Ascending aorta (tissue), 2 donors: ENCODE measurements around the gene MDM2. TPM values are rescaled to one million over a fixed set of nuclear protein-coding genes. Genes with fewer than 3 reads are reported as not detected.

Experiments
- DNase-seq, 2 donors: peaks; one replicate each; pipeline ENCODE4 v3.0.0-alpha.2; 2019; ENCODE audit warnings: low spot score in 2 of 2
- H3K27ac ChIP-seq, 2 donors: fragments of 200-600 bp; sonication (generic); one replicate each; pipeline ENCODE4 v1.5.1; 2016 to 2017; ENCODE audit warnings: mild to moderate bottlenecking in 1 of 2
- H3K27me3 ChIP-seq: fragments of 200-600 bp; sonication (generic); one replicate; pipeline ENCODE4 v1.5.1; 2017
- H3K36me3 ChIP-seq, 2 donors: fragments of 200-600 bp; sonication (generic); one replicate each; pipeline ENCODE4 v1.5.1; 2016
- H3K4me1 ChIP-seq, 2 donors: fragments of 200-600 bp; sonication (generic); one replicate each; pipeline ENCODE4 v1.5.1; 2016 to 2017; ENCODE audit warnings: mild to moderate bottlenecking in 1 of 2
- H3K4me3 ChIP-seq, 2 donors: fragments of 200-600 bp; sonication (generic); one replicate each; pipeline ENCODE4 v1.5.1; 2016 to 2017; ENCODE audit warnings: mild to moderate bottlenecking in 1 of 2
- H3K9me3 ChIP-seq, 2 donors: fragments of 200-600 bp; sonication (generic); one replicate each; pipeline ENCODE4 v1.5.1; 2016
- CTCF ChIP-seq, 3 experiments: fragments of 200-600 bp in 2 of 3; fragments of 450-650 bp in 1 of 3; sonication (generic) in 2 of 3; IDR thresholded peaks; one replicate each; pipeline ENCODE4 v1.5.1; 2016 to 2019; ENCODE audit warnings: antibody characterized with exemption in 3 of 3, mild to moderate bottlenecking in 1 of 3, moderate library complexity in 1 of 3
- intact Hi-C: fragments of 100-400 bp; cut with DNase I; formaldehyde crosslinking; loops from one replicate; pipeline ENCODE4 v1.15.1; 2023
- total RNA-seq: library from RNA; depleted of rRNA; stranded (reverse); fragments of >200 nt; gene quantifications from one replicate; pipeline ENCODE4 v1.1.0, GENCODE V29; 2016

Gene MDM2
- total RNA-seq, 1 donor from 2014 or later: 24.2 TPM

DNA sequence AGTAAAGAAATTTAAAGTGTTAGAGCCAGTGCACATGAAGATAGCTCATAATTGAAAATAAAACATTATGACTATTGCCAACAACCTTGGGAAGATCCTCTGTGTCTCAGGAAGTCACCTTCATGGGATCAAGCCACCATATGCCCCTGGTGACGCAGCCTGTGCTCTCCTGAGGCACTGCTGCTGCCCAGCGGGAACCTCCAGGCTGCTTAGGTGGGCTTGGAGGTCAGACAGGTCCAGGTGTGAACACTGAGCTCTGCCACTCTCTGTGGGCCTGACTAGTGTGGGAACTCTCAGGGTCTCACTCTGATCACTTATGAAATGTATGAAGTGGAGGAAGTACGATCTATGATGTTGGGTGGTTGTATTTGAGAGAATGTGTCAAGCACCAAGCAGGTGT is 45.3 kb upstream of the MDM2 start:
- Histone ChIP-seq H3K27ac (no peak overlapping the region), H3K27me3 (no peaks in the 10 kb centered on the region), H3K4me1 (no peaks in the 10 kb centered on the region), H3K36me3 (peaks cover 15 to 64% of the 10 kb centered on the region in 2 donors), H3K4me3 (no peak overlapping the region), H3K9me3 (no peaks in the 10 kb centered on the region)
- intact Hi-C loops: no loop called here
- DNase-seq: no peak
- no peak for TF ChIP-seq CTCF (IDR thresholded peaks at IDR 0.05)

DNA sequence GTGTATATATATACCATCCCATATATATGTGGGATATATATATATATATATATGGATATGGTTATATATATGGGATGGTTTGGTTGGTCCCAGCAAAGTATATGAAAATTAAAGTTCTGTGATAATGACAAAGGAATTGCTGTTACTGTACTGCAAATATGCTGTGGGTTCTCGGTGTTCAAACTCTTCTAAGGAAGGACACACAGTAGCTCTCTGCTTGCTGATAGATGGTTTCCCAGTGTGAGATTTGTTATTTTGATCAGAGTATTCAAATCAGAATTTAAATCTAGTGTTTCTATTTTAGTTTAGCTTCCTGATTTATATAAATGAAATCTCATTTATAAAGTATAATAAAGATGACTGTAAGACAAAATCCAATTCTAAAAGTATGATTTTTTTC is 42.3 kb upstream of the MDM2 start:
- H3K36me3 ChIP-seq: peaks cover 9 to 54% of the 10 kb centered on the region in 2 donors
- intact Hi-C loops: no loop called here
- TF ChIP-seq CTCF (IDR thresholded peaks at IDR 0.05): no peak
- H3K27ac ChIP-seq: no peak overlapping the region
- no peak for DNase-seq
- H3K4me3 ChIP-seq: no peak overlapping the region
- H3K4me1 ChIP-seq: no peaks in the 10 kb centered on the region
- no peaks in the 10 kb centered on the region for H3K9me3 ChIP-seq
- no peaks in the 10 kb centered on the region for H3K27me3 ChIP-seq

GRCh38 chr12:68766646-68767045 is 41.3 kb upstream of the MDM2 start:
- no peak for DNase-seq
- H3K27me3 ChIP-seq: no peaks in the 10 kb centered on the region
- no peak overlapping the region for H3K27ac ChIP-seq
- H3K9me3 ChIP-seq: no peaks in the 10 kb centered on the region
- no peak for TF ChIP-seq CTCF (IDR thresholded peaks at IDR 0.05)
- no peaks in the 10 kb centered on the region for H3K4me1 ChIP-seq
- H3K36me3 ChIP-seq: peaks cover 5 to 46% of the 10 kb centered on the region in 2 donors
- H3K4me3 ChIP-seq: no peak overlapping the region
- intact Hi-C loops: no loop called here

- Histone ChIP-seq H3K4me1 (no peaks in the 10 kb centered on the region), H3K27me3 (no peaks in the 10 kb centered on the region), H3K4me3 (no peak overlapping the region), H3K9me3 (no peaks in the 10 kb centered on the region), H3K36me3 (peaks cover 5 to 41% of the 10 kb centered on the region in 2 donors), H3K27ac (no peak overlapping the region)
- no peak for DNase-seq
- intact Hi-C loops: no loop called here
- TF ChIP-seq CTCF (IDR thresholded peaks at IDR 0.05): no peak
Observed at GRCh38 chr12:68767191-68767590, 40.8 kb upstream of the MDM2 start.

GRCh38 chr12:68768431-68768939 is 39.5 kb upstream of the MDM2 start:
- H3K36me3 ChIP-seq: peaks cover 5 to 30% of the 10 kb centered on the region in 2 donors
- H3K9me3 ChIP-seq: no peaks in the 10 kb centered on the region
- no peak overlapping the region for H3K27ac ChIP-seq
- TF ChIP-seq CTCF (IDR thresholded peaks at IDR 0.05): no peak
- intact Hi-C loops: no loop called here
- DNase-seq: no peak
- no peak overlapping the region for H3K4me3 ChIP-seq
- H3K27me3 ChIP-seq: no peaks in the 10 kb centered on the region
- no peaks in the 10 kb centered on the region for H3K4me1 ChIP-seq

GRCh38 chr12:68769941-68770340 is 38.0 kb upstream of the MDM2 start:
- H3K27me3 ChIP-seq: no peaks in the 10 kb centered on the region
- no peak overlapping the region for H3K27ac ChIP-seq
- H3K4me1 ChIP-seq: no peaks in the 10 kb centered on the region
- H3K4me3 ChIP-seq: no peak overlapping the region
- intact Hi-C loops: no loop called here
- no peaks in the 10 kb centered on the region for H3K9me3 ChIP-seq
- DNase-seq: no peak
- TF ChIP-seq CTCF (IDR thresholded peaks at IDR 0.05): no peak
- peaks cover 5 to 15% of the 10 kb centered on the region in 2 donors for H3K36me3 ChIP-seq
